ENCODE measurements around the gene SLC35F3.

Gene SLC35F3

DNA sequence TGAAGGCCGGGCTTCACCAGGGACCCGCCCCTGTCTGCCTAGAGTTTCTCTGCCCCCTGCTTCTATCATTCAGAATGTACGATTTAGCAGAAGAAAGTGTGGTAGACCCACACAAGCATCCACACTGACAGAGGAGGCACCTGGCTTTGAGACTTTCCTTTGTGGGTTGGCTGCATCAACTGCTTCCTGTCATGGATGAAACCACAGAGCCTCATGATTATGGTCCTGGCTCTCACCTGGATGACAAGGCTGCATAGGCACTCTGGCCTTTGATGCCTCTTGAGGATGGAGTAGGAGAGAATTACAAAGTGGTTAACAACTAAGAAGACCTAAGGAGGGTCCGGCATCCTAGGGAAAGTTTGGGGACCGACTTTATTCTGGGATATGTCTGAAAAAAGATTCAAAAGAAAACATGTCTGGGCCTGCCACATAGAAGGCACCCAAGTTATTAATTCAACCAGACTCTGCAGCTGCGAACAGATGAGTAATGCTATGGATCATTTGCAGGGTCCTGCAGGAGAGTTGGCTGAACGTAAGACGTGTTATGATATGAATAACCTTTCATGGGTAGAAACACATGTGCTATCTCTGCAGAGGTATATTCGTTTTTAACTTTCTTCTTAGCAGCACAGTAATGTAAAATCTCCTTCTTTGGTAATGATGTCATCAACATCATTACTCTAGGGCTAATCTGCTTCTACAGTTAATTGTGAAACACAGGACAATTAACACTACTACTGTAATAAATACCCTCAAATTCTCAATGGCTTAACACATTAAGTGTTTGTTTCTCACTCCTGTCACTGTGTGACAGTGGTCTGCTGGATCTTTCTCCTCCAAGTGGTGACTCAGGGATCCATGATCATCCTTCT lies 136.2 kb downstream of the SLC35F3 start:
- no peak overlapping the region for H2BK120ac ChIP-seq (ENCODE audit: low read depth, low read length)
- no peak overlapping the region for H2BK5ac ChIP-seq (ENCODE audit: low read length)
- H3K79me1 ChIP-seq (ENCODE audit: low read depth, low read length) = no peaks in the 10 kb centered on the region
- H3K14ac ChIP-seq (ENCODE audit: low read length) = no peak overlapping the region
- H3K18ac ChIP-seq (ENCODE audit: low read length) = no peak overlapping the region
- H2BK12ac ChIP-seq (ENCODE audit: low read length) = no peak overlapping the region
- no peaks in the 10 kb centered on the region for H3K4me1 ChIP-seq (ENCODE audit: control insufficient read depth in 2 of 2, insufficient read depth in 1 of 2, low read depth in 1 of 2, low read length in 2 of 2)
- H2AFZ ChIP-seq (ENCODE audit: low read length) = no peak overlapping the region
- H2AK5ac ChIP-seq (ENCODE audit: low read depth, low read length) = no peak overlapping the region
- no peaks in the 10 kb centered on the region for H3K36me3 ChIP-seq (replicated peaks in 1 of 2; ENCODE audit: control insufficient read depth in 2 of 2, insufficient read depth in 2 of 2, low read length in 2 of 2)
- no CpG with 5 or more reads among the region's 9 CpGs for WGBS, 2 donors (ENCODE audit: extremely low coverage in 2 of 2, insufficient read length in 2 of 2, insufficient replicate concordance in 1 of 2)
- no peaks in the 10 kb centered on the region for H3K9me3 ChIP-seq (replicated peaks in 1 of 2; ENCODE audit: control insufficient read depth in 2 of 2, insufficient read depth in 1 of 2, low read depth in 1 of 2, low read length in 2 of 2)
- H3K27me3 ChIP-seq (ENCODE audit: control insufficient read depth in 3 of 3, insufficient read depth in 3 of 3, low read depth in 1 of 3, low read length in 3 of 3) = no peaks in the 10 kb centered on the region
- no peak overlapping the region for H4K8ac ChIP-seq (ENCODE audit: low read depth, low read length)
- DNase-seq (ENCODE audit: low spot score) = no peak
- H3K4ac ChIP-seq (ENCODE audit: low read length) = no peak overlapping the region
- no peak overlapping the region for H4K91ac ChIP-seq (ENCODE audit: low read depth, low read length, poor library complexity)
- H3K4me3 ChIP-seq (ENCODE audit: low read length in 2 of 2) = no peak overlapping the region
- no peak overlapping the region for H3K27ac ChIP-seq (replicated peaks; ENCODE audit: low read length)
- no peak overlapping the region for H3K9ac ChIP-seq (ENCODE audit: low read depth, low read length, poor library complexity)
- no peak overlapping the region for H3K23ac ChIP-seq (ENCODE audit: low read depth, low read length, poor library complexity)
- no peak overlapping the region for H2BK15ac ChIP-seq (ENCODE audit: low read length)
- H3K4me2 ChIP-seq (ENCODE audit: insufficient read depth, low read length, poor library complexity, severe bottlenecking) = no peak overlapping the region

DNA sequence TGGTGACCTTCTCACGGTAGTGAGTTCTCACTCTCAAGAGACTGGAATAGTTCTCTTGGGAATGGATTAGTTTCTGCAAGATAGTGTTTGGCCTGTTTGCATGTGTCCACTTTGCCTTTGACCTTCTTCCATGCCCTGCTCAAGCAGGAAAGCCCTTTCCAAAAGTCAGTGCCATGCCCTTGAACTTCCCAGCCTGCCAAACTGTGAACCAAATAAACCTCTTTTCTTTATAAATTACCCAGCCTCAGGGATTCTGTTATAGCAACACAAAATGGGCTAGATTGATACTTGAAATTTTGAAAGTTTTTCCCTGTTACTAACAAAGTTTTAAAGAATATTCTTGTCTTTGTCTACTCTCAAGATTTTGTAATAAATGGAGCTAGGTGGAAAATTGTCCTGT lies 139.6 kb downstream of the SLC35F3 start:
- H3K18ac ChIP-seq (ENCODE audit: low read length) = no peak overlapping the region
- H3K14ac ChIP-seq (ENCODE audit: low read length) = no peak overlapping the region
- H3K36me3 ChIP-seq (replicated peaks in 1 of 2; ENCODE audit: control insufficient read depth in 2 of 2, insufficient read depth in 2 of 2, low read length in 2 of 2) = no peaks in the 10 kb centered on the region
- no peak for DNase-seq (ENCODE audit: low spot score)
- no peak overlapping the region for H2BK120ac ChIP-seq (ENCODE audit: low read depth, low read length)
- H3K4me3 ChIP-seq (ENCODE audit: low read length in 2 of 2) = no peak overlapping the region
- H3K4ac ChIP-seq (ENCODE audit: low read length) = no peak overlapping the region
- H2BK5ac ChIP-seq (ENCODE audit: low read length) = no peak overlapping the region
- H3K27ac ChIP-seq (replicated peaks; ENCODE audit: low read length) = no peak overlapping the region
- H4K91ac ChIP-seq (ENCODE audit: low read depth, low read length, poor library complexity) = no peak overlapping the region
- no peak overlapping the region for H3K4me2 ChIP-seq (ENCODE audit: insufficient read depth, low read length, poor library complexity, severe bottlenecking)
- no peak overlapping the region for H3K9ac ChIP-seq (ENCODE audit: low read depth, low read length, poor library complexity)
- no peak overlapping the region for H2AFZ ChIP-seq (ENCODE audit: low read length)
- H3K9me3 ChIP-seq (replicated peaks in 1 of 2; ENCODE audit: control insufficient read depth in 2 of 2, insufficient read depth in 1 of 2, low read depth in 1 of 2, low read length in 2 of 2) = peaks cover 0 to 4% of the 10 kb centered on the region in 2 donors
- H3K79me1 ChIP-seq (ENCODE audit: low read depth, low read length) = no peaks in the 10 kb centered on the region
- H2BK12ac ChIP-seq (ENCODE audit: low read length) = no peak overlapping the region
- no peak overlapping the region for H2AK5ac ChIP-seq (ENCODE audit: low read depth, low read length)
- no peak overlapping the region for H4K8ac ChIP-seq (ENCODE audit: low read depth, low read length)
- no peaks in the 10 kb centered on the region for H3K4me1 ChIP-seq (ENCODE audit: control insufficient read depth in 2 of 2, insufficient read depth in 1 of 2, low read depth in 1 of 2, low read length in 2 of 2)
- no peaks in the 10 kb centered on the region for H3K27me3 ChIP-seq (ENCODE audit: control insufficient read depth in 3 of 3, insufficient read depth in 3 of 3, low read depth in 1 of 3, low read length in 3 of 3)
- H3K23ac ChIP-seq (ENCODE audit: low read depth, low read length, poor library complexity) = no peak overlapping the region
- no peak overlapping the region for H2BK15ac ChIP-seq (ENCODE audit: low read length)
- no CpG with 5 or more reads among the region's 1 CpG for WGBS, 2 donors (ENCODE audit: extremely low coverage in 2 of 2, insufficient read length in 2 of 2, insufficient replicate concordance in 1 of 2)

DNA sequence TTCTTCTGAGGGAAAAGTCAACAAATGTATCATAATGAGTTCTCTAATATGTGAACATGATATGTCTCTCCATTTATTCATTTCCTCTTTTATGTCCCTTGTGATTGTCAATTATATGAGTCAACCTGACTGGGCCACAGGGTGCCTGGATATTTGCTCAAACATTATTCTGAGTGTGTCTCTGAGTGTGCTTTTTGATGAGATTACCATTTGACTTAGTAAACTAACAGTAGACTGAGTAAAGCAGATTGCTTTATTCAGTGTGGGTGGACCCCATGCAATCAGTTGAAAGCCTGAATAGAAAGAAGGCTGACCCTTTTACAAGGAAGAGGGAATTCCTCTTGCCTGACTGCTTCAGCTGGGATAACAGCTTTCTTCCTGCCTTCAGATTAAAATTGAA lies 142.6 kb downstream of the SLC35F3 start:
- H2BK15ac ChIP-seq (ENCODE audit: low read length) = no peak overlapping the region
- no peaks in the 10 kb centered on the region for H3K36me3 ChIP-seq (replicated peaks in 1 of 2; ENCODE audit: control insufficient read depth in 2 of 2, insufficient read depth in 2 of 2, low read length in 2 of 2)
- H3K23ac ChIP-seq (ENCODE audit: low read depth, low read length, poor library complexity) = no peak overlapping the region
- no peak overlapping the region for H3K4me2 ChIP-seq (ENCODE audit: insufficient read depth, low read length, poor library complexity, severe bottlenecking)
- H2AFZ ChIP-seq (ENCODE audit: low read length) = no peak overlapping the region
- H3K18ac ChIP-seq (ENCODE audit: low read length) = no peak overlapping the region
- H3K4me1 ChIP-seq (ENCODE audit: control insufficient read depth in 2 of 2, insufficient read depth in 1 of 2, low read depth in 1 of 2, low read length in 2 of 2) = no peaks in the 10 kb centered on the region
- no peak overlapping the region for H2BK5ac ChIP-seq (ENCODE audit: low read length)
- no peak overlapping the region for H3K4ac ChIP-seq (ENCODE audit: low read length)
- no peaks in the 10 kb centered on the region for H3K27me3 ChIP-seq (ENCODE audit: control insufficient read depth in 3 of 3, insufficient read depth in 3 of 3, low read depth in 1 of 3, low read length in 3 of 3)
- H2BK12ac ChIP-seq (ENCODE audit: low read length) = no peak overlapping the region
- H2BK120ac ChIP-seq (ENCODE audit: low read depth, low read length) = no peak overlapping the region
- no peak overlapping the region for H3K9ac ChIP-seq (ENCODE audit: low read depth, low read length, poor library complexity)
- no peak overlapping the region for H2AK5ac ChIP-seq (ENCODE audit: low read depth, low read length)
- H3K27ac ChIP-seq (replicated peaks; ENCODE audit: low read length) = no peak overlapping the region
- H3K9me3 ChIP-seq (replicated peaks in 1 of 2; ENCODE audit: control insufficient read depth in 2 of 2, insufficient read depth in 1 of 2, low read depth in 1 of 2, low read length in 2 of 2) = peaks cover 0 to 4% of the 10 kb centered on the region in 2 donors
- DNase-seq (ENCODE audit: low spot score) = no peak
- no peak overlapping the region for H3K14ac ChIP-seq (ENCODE audit: low read length)
- no peak overlapping the region for H3K4me3 ChIP-seq (ENCODE audit: low read length in 2 of 2)
- no peaks in the 10 kb centered on the region for H3K79me1 ChIP-seq (ENCODE audit: low read depth, low read length)
- H4K91ac ChIP-seq (ENCODE audit: low read depth, low read length, poor library complexity) = no peak overlapping the region
- H4K8ac ChIP-seq (ENCODE audit: low read depth, low read length) = no peak overlapping the region

DNA sequence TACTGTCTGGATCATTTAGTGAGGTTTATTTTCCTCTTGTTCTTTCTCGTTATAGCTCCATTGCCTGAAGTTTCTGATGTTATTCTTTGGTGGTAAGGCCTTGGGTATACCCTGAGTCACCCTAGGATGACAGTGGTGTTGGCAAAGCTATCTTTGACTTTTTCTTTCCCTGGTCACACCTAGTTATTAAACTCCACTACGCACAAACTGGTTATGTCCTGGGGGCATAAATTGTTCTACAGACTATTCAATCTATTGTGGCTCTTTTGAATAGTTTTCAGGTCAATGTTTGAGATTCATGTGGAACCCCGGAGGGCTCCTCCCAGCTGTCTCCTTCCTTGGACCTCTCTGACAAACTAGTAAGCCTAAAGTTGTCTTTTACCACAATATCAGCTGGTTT lies 157.7 kb downstream of the SLC35F3 start:
- Histone ChIP-seq H3K9me3 (replicated peaks in 1 of 2; ENCODE audit: control insufficient read depth in 2 of 2, insufficient read depth in 1 of 2, low read depth in 1 of 2, low read length in 2 of 2) (peaks cover 0 to 2% of the 10 kb centered on the region in 2 donors), H3K4me2 (ENCODE audit: insufficient read depth, low read length, poor library complexity, severe bottlenecking) (no peak overlapping the region), H4K8ac (ENCODE audit: low read depth, low read length) (no peak overlapping the region), H3K4ac (ENCODE audit: low read length) (no peak overlapping the region), H3K4me3 (ENCODE audit: low read length in 2 of 2) (no peak overlapping the region), H3K4me1 (ENCODE audit: control insufficient read depth in 2 of 2, insufficient read depth in 1 of 2, low read depth in 1 of 2, low read length in 2 of 2) (no peaks in the 10 kb centered on the region), H3K14ac (ENCODE audit: low read length) (no peak overlapping the region), H3K23ac (ENCODE audit: low read depth, low read length, poor library complexity) (no peak overlapping the region), H2BK15ac (ENCODE audit: low read length) (no peak overlapping the region), H4K91ac (ENCODE audit: low read depth, low read length, poor library complexity) (no peak overlapping the region), H3K36me3 (replicated peaks in 1 of 2; ENCODE audit: control insufficient read depth in 2 of 2, insufficient read depth in 2 of 2, low read length in 2 of 2) (no peaks in the 10 kb centered on the region), H3K9ac (ENCODE audit: low read depth, low read length, poor library complexity) (no peak overlapping the region), H3K27ac (replicated peaks; ENCODE audit: low read length) (no peak overlapping the region), H3K27me3 (ENCODE audit: control insufficient read depth in 3 of 3, insufficient read depth in 3 of 3, low read depth in 1 of 3, low read length in 3 of 3) (no peaks in the 10 kb centered on the region), H2AFZ (ENCODE audit: low read length) (no peak overlapping the region), H3K79me1 (ENCODE audit: low read depth, low read length) (no peaks in the 10 kb centered on the region), H2BK12ac (ENCODE audit: low read length) (no peak overlapping the region), H2BK5ac (ENCODE audit: low read length) (no peak overlapping the region), H2AK5ac (ENCODE audit: low read depth, low read length) (no peak overlapping the region), H3K18ac (ENCODE audit: low read length) (no peak overlapping the region), H2BK120ac (ENCODE audit: low read depth, low read length) (no peak overlapping the region)
- WGBS, 2 donors (ENCODE audit: extremely low coverage in 2 of 2, insufficient read length in 2 of 2, insufficient replicate concordance in 1 of 2) = no CpG with 5 or more reads among the region's 3 CpGs
- DNase-seq (ENCODE audit: low spot score) = no peak

Data from neuronal stem cell (in vitro differentiated cells).